Activated CD8-positive, alpha-beta memory T cell treated with anti-CD3 and anti-CD28 coated beads for 1 hour (primary cell): ENCODE results near the gene LRRC32.

Experiments used
- DNase-seq, 2 donors: peaks; one replicate each; pipeline ENCODE4 v3.0.0-alpha.2; 2020; ENCODE audit warnings: low read depth in 1 of 2; ENCODE audit errors: extremely low read depth in 1 of 2

The LRRC32 gene

GRCh38 chr11:76664578-76665061, 5.9 kb downstream of the LRRC32 start:
- no peak for DNase-seq

GRCh38 chr11:76663912-76664440, 6.6 kb downstream of the LRRC32 start:
- DNase-seq, result no peak

GRCh38 chr11:76663486-76663810, 7.1 kb downstream of the LRRC32 start:
- no peak for DNase-seq

- DNase-seq, result no peak
Observed at GRCh38 chr11:76662656-76663485, 7.7 kb downstream of the LRRC32 start.

- DNase-seq, result no peak
Observed at GRCh38 chr11:76661834-76662434, 8.6 kb downstream of the LRRC32 start.

GRCh38 chr11:76661306-76661751, 9.2 kb downstream of the LRRC32 start:
- no peak for DNase-seq

GRCh38 chr11:76660533-76661305, 9.8 kb downstream of the LRRC32 start:
- DNase-seq, result no peak

- no peak for DNase-seq
Observed at GRCh38 chr11:76659672-76660532, 10.6 kb downstream of the LRRC32 start.

- no peak for DNase-seq
Observed at GRCh38 chr11:76658651-76659650, 11.6 kb downstream of the LRRC32 start.

- no peak for DNase-seq
Observed at GRCh38 chr11:76658231-76658630, 12.3 kb downstream of the LRRC32 start.

GRCh38 chr11:76657187-76658170, 13.1 kb downstream of the LRRC32 start:
- DNase-seq, result no peak

GRCh38 chr11:76656571-76657081, 13.9 kb downstream of the LRRC32 start:
- DNase-seq, result no peak

- no peak for DNase-seq
Observed at GRCh38 chr11:76656050-76656531, 14.5 kb downstream of the LRRC32 start.

- no peak for DNase-seq
Observed at GRCh38 chr11:76655501-76656049, 15.0 kb downstream of the LRRC32 start.

GRCh38 chr11:76654980-76655379, 15.6 kb downstream of the LRRC32 start:
- no peak for DNase-seq

GRCh38 chr11:76654298-76654851, 16.2 kb downstream of the LRRC32 start:
- no peak for DNase-seq

- no peak for DNase-seq
Observed at GRCh38 chr11:76653674-76654284, 16.8 kb downstream of the LRRC32 start.
